ENCODE measurements around the gene SYCE3.

The SYCE3 gene

GRCh38 chr22:50576070-50576469, 13.4 kb upstream of the SYCE3 start:
- no peak for DNase-seq (ENCODE audit: low read depth)

- no peak for DNase-seq (ENCODE audit: low read depth)
Observed at GRCh38 chr22:50575426-50575941, 12.8 kb upstream of the SYCE3 start.

- DNase-seq (ENCODE audit: low read depth), result no peak
Observed at GRCh38 chr22:50574383-50574755, 11.7 kb upstream of the SYCE3 start.

GRCh38 chr22:50573491-50574382, 11.0 kb upstream of the SYCE3 start:
- no peak for DNase-seq (ENCODE audit: low read depth)

GRCh38 chr22:50572965-50573364, 10.2 kb upstream of the SYCE3 start:
- DNase-seq (ENCODE audit: low read depth), result no peak

- DNase-seq (ENCODE audit: low read depth), result no peak
Observed at GRCh38 chr22:50571264-50572175, 8.8 kb upstream of the SYCE3 start.

GRCh38 chr22:50570861-50571260, 8.1 kb upstream of the SYCE3 start:
- no peak for DNase-seq (ENCODE audit: low read depth)

GRCh38 chr22:50569896-50570535, 7.3 kb upstream of the SYCE3 start:
- no peak for DNase-seq (ENCODE audit: low read depth)

- DNase-seq (ENCODE audit: low read depth), result no peak
Observed at GRCh38 chr22:50569041-50569459, 6.3 kb upstream of the SYCE3 start.

- no peak for DNase-seq (ENCODE audit: low read depth)
Observed at GRCh38 chr22:50568626-50569025, 5.9 kb upstream of the SYCE3 start.

GRCh38 chr22:50567721-50568252, 5.1 kb upstream of the SYCE3 start:
- no peak for DNase-seq (ENCODE audit: low read depth)

- DNase-seq (ENCODE audit: low read depth), result no peak
Observed at GRCh38 chr22:50564289-50564688, 1.6 kb upstream of the SYCE3 start.

- DNase-seq (ENCODE audit: low read depth), result no peak
Observed at GRCh38 chr22:50563413-50564160, 868 bp upstream of the SYCE3 start.

GRCh38 chr22:50561401-50562358, 1.0 kb downstream of the SYCE3 start:
- no peak for DNase-seq (ENCODE audit: low read depth)

GRCh38 chr22:50560034-50560433, 2.7 kb downstream of the SYCE3 start:
- no peak for DNase-seq (ENCODE audit: low read depth)

GRCh38 chr22:50556703-50557102, 6.0 kb downstream of the SYCE3 start:
- DNase-seq (ENCODE audit: low read depth), result no peak

- no peak for DNase-seq (ENCODE audit: low read depth)
Observed at GRCh38 chr22:50553310-50553709, 9.4 kb downstream of the SYCE3 start.

GRCh38 chr22:50551160-50551752, 11.5 kb downstream of the SYCE3 start:
- DNase-seq (ENCODE audit: low read depth), result no peak

- DNase-seq (ENCODE audit: low read depth), result no peak
Observed at GRCh38 chr22:50550395-50550794, 12.3 kb downstream of the SYCE3 start.

Measured in activated T-cell treated with anti-CD3 and anti-CD28 coated beads for 24 hours (primary cell).